HepG2 (cell line): Measurements from ENCODE around the gene NFE2L3. TPM values are rescaled to one million over a fixed set of nuclear protein-coding genes. Genes with fewer than 3 reads are reported as not detected.

Source experiments
- GATA4 ChIP-seq: sonication (generic); IDR thresholded peaks from 2 replicates; pipeline ENCODE4 v1.6.1; 2016; ENCODE audit warnings: antibody characterized with exemption, low read depth, borderline replicate concordance
- HOXA5 ChIP-seq: sonication (generic); formaldehyde crosslinking; IDR thresholded peaks from 2 replicates; pipeline ENCODE4 v1.4.0; 2020; ENCODE audit warnings: missing genetic modification reagents
- HOXA9 ChIP-seq: sonication (generic); formaldehyde crosslinking; IDR thresholded peaks from 2 replicates; pipeline ENCODE4 v1.8.1; 2022; ENCODE audit warnings: missing genetic modification reagents, mild to moderate bottlenecking, moderate library complexity, borderline replicate concordance
- KDM2A ChIP-seq: sonication (generic); formaldehyde crosslinking; IDR thresholded peaks from 2 replicates; pipeline ENCODE4 v1.4.0; 2020; ENCODE audit warnings: low read depth, missing genetic modification reagents, borderline replicate concordance
- NPAS2 ChIP-seq: sonication (generic); formaldehyde crosslinking; IDR thresholded peaks from 2 replicates; pipeline ENCODE4 v1.8.0; 2022; ENCODE audit warnings: mild to moderate bottlenecking, missing genetic modification reagents, borderline replicate concordance
- POGZ ChIP-seq: sonication (generic); formaldehyde crosslinking; IDR thresholded peaks from 2 replicates; pipeline ENCODE4 v1.4.0; 2020; ENCODE audit warnings: mild to moderate bottlenecking, missing genetic modification reagents
- RAD21 ChIP-seq: fragments of 450-650 bp; formaldehyde crosslinking; IDR thresholded peaks from 2 replicates; pipeline ENCODE4 v1.5.0; 2020; ENCODE audit warnings: mild to moderate bottlenecking
- SIN3A ChIP-seq: IDR thresholded peaks from 2 replicates; pipeline ENCODE4 v1.6.1; 2011; ENCODE audit warnings: low read depth, mild to moderate bottlenecking, control low read depth, low read length, borderline replicate concordance
- SRSF9 ChIP-seq: fragments of 200-400 bp; formaldehyde crosslinking; IDR thresholded peaks from 2 replicates; pipeline ENCODE4 v1.6.1; 2018; ENCODE audit warnings: borderline replicate concordance, mild to moderate bottlenecking, low read depth, low read length; ENCODE audit not compliant: insufficient read depth, poor library complexity, severe bottlenecking
- THAP11 ChIP-seq: IDR thresholded peaks from 2 replicates; pipeline ENCODE4 v1.6.1; 2016; ENCODE audit warnings: missing biosample characterization, missing genetic modification reagents
- TSC22D2 ChIP-seq: sonication (generic); formaldehyde crosslinking; IDR thresholded peaks from 2 replicates; pipeline ENCODE4 v1.5.1; 2020; ENCODE audit warnings: missing genetic modification reagents, mild to moderate bottlenecking, borderline replicate concordance
- ZFY ChIP-seq: sonication (generic); formaldehyde crosslinking; IDR thresholded peaks from 2 replicates; pipeline ENCODE4 v1.4.0; 2020; ENCODE audit warnings: missing genetic modification reagents
- ZNF234 ChIP-seq: sonication (generic); formaldehyde crosslinking; conservative IDR thresholded peaks from 2 replicates; pipeline ENCODE4 v1.5.1; 2020; ENCODE audit warnings: mild to moderate bottlenecking, missing genetic modification reagents
- ZNF782 ChIP-seq: sonication (generic); formaldehyde crosslinking; IDR thresholded peaks from 2 replicates; pipeline ENCODE4 v1.4.0; 2020; ENCODE audit warnings: missing genetic modification reagents, mild to moderate bottlenecking, borderline replicate concordance
- ZSCAN20 ChIP-seq: sonication (generic); formaldehyde crosslinking; IDR thresholded peaks from 2 replicates; pipeline ENCODE4 v1.4.0; 2020; ENCODE audit warnings: missing genetic modification reagents, mild to moderate bottlenecking, borderline replicate concordance
- polyA plus RNA-seq, 8 experiments: library from polyadenylated mRNA; depleted of rRNA in 3 of 8; stranded (reverse) in 7 of 8; unstranded in 1 of 8; fragments of >200 nt; fragmentation: Illumina TruSeq in 4 of 8; extraction: Trizol in 4 of 8; gene quantifications; 2 replicates each; pipeline versions ENCODE4 v1.2.1 to v1.2.3, GENCODE V29; 2011 to 2016; ENCODE audit warnings: low read depth in 4 of 8, missing spikeins in 1 of 8, mixed read lengths in 1 of 8; ENCODE audit not compliant: insufficient read depth in 1 of 8
- total RNA-seq, 5 experiments: library from RNA; depleted of rRNA; stranded (reverse); fragments of >200 nt; fragmentation: Illumina TruSeq; extraction: Trizol; gene quantifications; 2 replicates each; pipeline ENCODE4 v1.2.3, GENCODE V29; 2016; ENCODE audit warnings: low read depth in 1 of 5
- TF ChIP-seq, protein P1 (sequence below): sonication (generic); formaldehyde crosslinking; IDR thresholded peaks from 2 replicates; pipeline ENCODE4 v1.8.1; 2023; ENCODE audit warnings: mild to moderate bottlenecking, inconsistent platforms, moderate library complexity, missing genetic modification reagents, borderline replicate concordance
- TF ChIP-seq, protein P2 (sequence below): IDR thresholded peaks from 2 replicates; pipeline ENCODE4 v1.6.1; 2016; ENCODE audit warnings: low read depth, missing genetic modification reagents, missing compliant biosample characterization
- TF ChIP-seq, protein P3 (sequence below): sonication (generic); formaldehyde crosslinking; IDR thresholded peaks from 2 replicates; pipeline ENCODE4 v1.5.0; 2020; ENCODE audit warnings: mild to moderate bottlenecking, missing genetic modification reagents, borderline replicate concordance
- TF ChIP-seq, protein P4 (sequence below): sonication (generic); formaldehyde crosslinking; IDR thresholded peaks from 2 replicates; pipeline ENCODE4 v1.8.1; 2023; ENCODE audit warnings: mild to moderate bottlenecking, missing genetic modification reagents, borderline replicate concordance

The NFE2L3 gene
- total and polyA plus RNA-seq, 2 of the 13 experiments (the other 11 are each of a cell fraction or from before 2014, with no cell fraction given), result 11.4 to 19.4 TPM

DNA sequence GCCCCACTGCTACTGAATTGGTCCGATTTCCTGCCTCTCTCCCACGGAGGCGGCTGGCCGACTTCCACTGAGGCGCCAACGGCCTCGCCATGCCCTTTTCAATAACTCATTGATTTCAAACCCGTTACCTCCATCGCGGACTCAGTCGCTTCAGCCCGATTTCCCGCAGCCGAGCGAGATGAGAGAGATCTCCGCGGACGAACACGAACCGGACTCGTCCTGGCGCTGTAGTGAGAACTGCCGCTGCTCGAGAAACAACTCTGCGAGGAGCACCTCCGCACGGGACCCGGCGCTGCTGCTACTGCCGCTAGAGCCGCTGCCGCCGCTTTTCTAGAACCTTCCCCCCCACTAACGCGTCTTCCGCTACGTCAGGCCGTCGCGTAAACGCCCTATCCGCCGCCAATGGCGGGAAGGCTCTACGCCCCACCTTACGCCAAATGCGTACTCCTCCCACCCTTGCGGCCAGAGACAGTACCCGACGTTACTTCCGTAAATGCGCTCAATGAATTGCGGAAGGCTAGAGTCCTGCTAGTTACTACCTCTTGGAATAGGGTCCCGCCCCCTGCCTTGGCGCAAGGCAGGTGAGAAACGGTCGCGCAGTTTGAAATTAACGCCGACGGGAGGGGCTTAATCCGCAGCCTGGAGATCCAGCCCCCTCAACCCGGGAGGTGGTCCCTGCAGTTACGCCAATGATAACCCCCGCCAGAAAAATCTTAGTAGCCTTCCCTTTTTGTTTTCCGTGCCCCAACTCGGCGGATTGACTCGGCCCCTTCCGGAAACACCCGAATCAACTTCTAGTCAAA lies 48.6 kb downstream of the NFE2L3 start, which contains the start of gene HNRNPA2B1 (continued):
- TF ChIP-seq ZNF234, result no peak
- TF ChIP-seq POGZ (CRISPR knock-in tag), result peak; percentile 77
- TF ChIP-seq ZSCAN20 (CRISPR knock-in tag), result peak; percentile 75
- peak; percentile 32; the same call in 1 of the 2 replicates for TF ChIP-seq HOXA9 (CRISPR knock-in tag)
- TF ChIP-seq, protein P1, sequence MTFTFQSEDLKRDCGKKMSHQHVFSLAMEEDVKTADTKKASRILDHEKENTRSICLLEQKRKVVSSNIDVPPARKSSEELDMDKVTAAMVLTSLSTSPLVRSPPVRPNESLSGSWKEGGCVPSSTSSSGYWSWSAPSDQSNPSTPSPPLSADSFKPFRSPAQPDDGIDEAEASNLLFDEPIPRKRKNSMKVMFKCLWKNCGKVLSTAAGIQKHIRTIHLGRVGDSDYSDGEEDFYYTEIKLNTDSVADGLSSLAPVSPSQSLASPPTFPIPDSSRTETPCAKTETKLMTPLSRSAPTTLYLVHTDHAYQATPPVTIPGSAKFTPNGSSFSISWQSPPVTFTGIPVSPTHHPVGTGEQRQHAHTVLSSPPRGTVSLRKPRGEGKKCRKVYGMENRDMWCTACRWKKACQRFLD, result no peak
- peak; percentile 33; the same call in 1 of the 2 replicates for TF ChIP-seq RAD21 (CRISPR knock-in tag)
- peak; percentile 86 for TF ChIP-seq HOXA5 (CRISPR knock-in tag)
- no peak for TF ChIP-seq ZNF782 (CRISPR knock-in tag)
- TF ChIP-seq TSC22D2, result peak; percentile 41; the same call in 1 of the 2 replicates
- peak; percentile 74; the same call in 1 of the 2 replicates for TF ChIP-seq SIN3A
- TF ChIP-seq, protein P2, sequence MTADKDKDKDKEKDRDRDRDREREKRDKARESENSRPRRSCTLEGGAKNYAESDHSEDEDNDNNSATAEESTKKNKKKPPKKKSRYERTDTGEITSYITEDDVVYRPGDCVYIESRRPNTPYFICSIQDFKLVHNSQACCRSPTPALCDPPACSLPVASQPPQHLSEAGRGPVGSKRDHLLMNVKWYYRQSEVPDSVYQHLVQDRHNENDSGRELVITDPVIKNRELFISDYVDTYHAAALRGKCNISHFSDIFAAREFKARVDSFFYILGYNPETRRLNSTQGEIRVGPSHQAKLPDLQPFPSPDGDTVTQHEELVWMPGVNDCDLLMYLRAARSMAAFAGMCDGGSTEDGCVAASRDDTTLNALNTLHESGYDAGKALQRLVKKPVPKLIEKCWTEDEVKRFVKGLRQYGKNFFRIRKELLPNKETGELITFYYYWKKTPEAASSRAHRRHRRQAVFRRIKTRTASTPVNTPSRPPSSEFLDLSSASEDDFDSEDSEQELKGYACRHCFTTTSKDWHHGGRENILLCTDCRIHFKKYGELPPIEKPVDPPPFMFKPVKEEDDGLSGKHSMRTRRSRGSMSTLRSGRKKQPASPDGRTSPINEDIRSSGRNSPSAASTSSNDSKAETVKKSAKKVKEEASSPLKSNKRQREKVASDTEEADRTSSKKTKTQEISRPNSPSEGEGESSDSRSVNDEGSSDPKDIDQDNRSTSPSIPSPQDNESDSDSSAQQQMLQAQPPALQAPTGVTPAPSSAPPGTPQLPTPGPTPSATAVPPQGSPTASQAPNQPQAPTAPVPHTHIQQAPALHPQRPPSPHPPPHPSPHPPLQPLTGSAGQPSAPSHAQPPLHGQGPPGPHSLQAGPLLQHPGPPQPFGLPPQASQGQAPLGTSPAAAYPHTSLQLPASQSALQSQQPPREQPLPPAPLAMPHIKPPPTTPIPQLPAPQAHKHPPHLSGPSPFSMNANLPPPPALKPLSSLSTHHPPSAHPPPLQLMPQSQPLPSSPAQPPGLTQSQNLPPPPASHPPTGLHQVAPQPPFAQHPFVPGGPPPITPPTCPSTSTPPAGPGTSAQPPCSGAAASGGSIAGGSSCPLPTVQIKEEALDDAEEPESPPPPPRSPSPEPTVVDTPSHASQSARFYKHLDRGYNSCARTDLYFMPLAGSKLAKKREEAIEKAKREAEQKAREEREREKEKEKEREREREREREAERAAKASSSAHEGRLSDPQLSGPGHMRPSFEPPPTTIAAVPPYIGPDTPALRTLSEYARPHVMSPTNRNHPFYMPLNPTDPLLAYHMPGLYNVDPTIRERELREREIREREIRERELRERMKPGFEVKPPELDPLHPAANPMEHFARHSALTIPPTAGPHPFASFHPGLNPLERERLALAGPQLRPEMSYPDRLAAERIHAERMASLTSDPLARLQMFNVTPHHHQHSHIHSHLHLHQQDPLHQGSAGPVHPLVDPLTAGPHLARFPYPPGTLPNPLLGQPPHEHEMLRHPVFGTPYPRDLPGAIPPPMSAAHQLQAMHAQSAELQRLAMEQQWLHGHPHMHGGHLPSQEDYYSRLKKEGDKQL, result 0 out of 2 replicates have a peak, but pooled peaks have one; percentile 23
- TF ChIP-seq GATA4, result peak; percentile 81; the same call in 1 of the 2 replicates
- TF ChIP-seq, protein P3, sequence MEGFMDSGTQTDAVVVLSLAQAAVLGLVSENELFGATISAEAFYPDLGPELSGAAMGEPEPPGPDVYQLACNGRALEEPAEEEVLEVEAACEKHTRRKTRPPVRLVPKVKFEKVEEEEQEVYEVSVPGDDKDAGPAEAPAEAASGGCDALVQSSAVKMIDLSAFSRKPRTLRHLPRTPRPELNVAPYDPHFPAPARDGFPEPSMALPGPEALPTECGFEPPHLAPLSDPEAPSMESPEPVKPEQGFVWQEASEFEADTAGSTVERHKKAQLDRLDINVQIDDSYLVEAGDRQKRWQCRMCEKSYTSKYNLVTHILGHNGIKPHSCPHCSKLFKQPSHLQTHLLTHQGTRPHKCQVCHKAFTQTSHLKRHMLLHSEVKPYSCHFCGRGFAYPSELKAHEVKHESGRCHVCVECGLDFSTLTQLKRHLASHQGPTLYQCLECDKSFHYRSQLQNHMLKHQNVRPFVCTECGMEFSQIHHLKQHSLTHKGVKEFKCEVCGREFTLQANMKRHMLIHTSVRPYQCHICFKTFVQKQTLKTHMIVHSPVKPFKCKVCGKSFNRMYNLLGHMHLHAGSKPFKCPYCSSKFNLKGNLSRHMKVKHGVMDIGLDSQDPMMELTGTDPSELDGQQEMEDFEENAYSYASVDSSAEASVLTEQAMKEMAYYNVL, result 0 out of 2 replicates have a peak, but pooled peaks have one; percentile 54
- TF ChIP-seq KDM2A (CRISPR knock-in tag), result peak; percentile 11; the same call in 1 of the 2 replicates
- TF ChIP-seq ZFY (CRISPR knock-in tag), result peak; percentile 69
- no peak for TF ChIP-seq NPAS2 (CRISPR knock-in tag)
- TF ChIP-seq, protein P4, sequence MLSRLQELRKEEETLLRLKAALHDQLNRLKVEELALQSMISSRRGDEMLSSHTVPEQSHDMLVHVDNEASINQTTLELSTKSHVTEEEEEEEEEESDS (CRISPR knock-in tag), result peak; percentile 60; the same call in 1 of the 2 replicates
- TF ChIP-seq THAP11 (CRISPR knock-in tag), result peak; percentile 79
- TF ChIP-seq SRSF9, result no peak
